Activated CD8-positive, alpha-beta T cell treated with anti-CD3 and anti-CD28 coated beads for 36 hours (primary cell): ENCODE results near the gene CTDSPL2. TPM values are rescaled to one million over a fixed set of nuclear protein-coding genes. Genes with fewer than 3 reads are reported as not detected.
"Not testable (repeated sequence)": the region's sequence is repeated elsewhere in the genome, so short reads cannot be mapped to it uniquely, and the experiment has no call there.

ENCODE experiments used
- ATAC-seq: fragments of 200-7000 bp; cut with Tn5 transposase; one replicate; pipeline ENCODE4 v1.10.0; 2021; ENCODE audit warnings: mild to moderate bottlenecking, moderate library complexity
- CTCF ChIA-PET: fragments of 350-600 bp; sonication (Branson Sonifier 250); formaldehyde crosslinking; loops from one replicate; lab custom pipeline; 2021; ENCODE audit warnings: antibody characterized with exemption; lab: Charles Lee
- POLR2A ChIA-PET: fragments of 350-600 bp; sonication (Branson Sonifier 250); formaldehyde crosslinking; loops from one replicate; lab custom pipeline; 2021; ENCODE audit warnings: antibody characterized with exemption; lab: Charles Lee
- DNase-seq: peaks from one replicate; pipeline ENCODE4 v3.0.0-alpha.2; 2020
- H3K27ac Mint-ChIP-seq: one replicate; pipeline ENCODE4 v1.8.0; 2021; ENCODE audit warnings: mild to moderate bottlenecking, mixed read lengths
- H3K27me3 Mint-ChIP-seq: one replicate; pipeline ENCODE4 v1.8.0; 2021; ENCODE audit warnings: mixed read lengths
- H3K36me3 Mint-ChIP-seq: one replicate; pipeline ENCODE4 v1.8.0; 2021; ENCODE audit warnings: low read depth, mixed read lengths
- H3K4me1 Mint-ChIP-seq: one replicate; pipeline ENCODE4 v1.8.0; 2021; ENCODE audit warnings: low read depth, mixed read lengths
- H3K4me3 Mint-ChIP-seq: one replicate; pipeline ENCODE4 v1.8.0; 2021; ENCODE audit warnings: mild to moderate bottlenecking, moderate library complexity, mixed read lengths
- H3K9me3 Mint-ChIP-seq: one replicate; pipeline ENCODE4 v1.8.0; 2021; ENCODE audit warnings: mixed read lengths
- intact Hi-C: fragments of 100-400 bp; cut with micrococcal nuclease; formaldehyde crosslinking; loops from one replicate; pipeline ENCODE4 v1.10.0; 2022
- total RNA-seq, 2 experiments: library from RNA; stranded (reverse); gene quantifications; one replicate each; pipeline ENCODE4 v1.2.3, GENCODE V29; 2021
- TF ChIP-seq, protein P1 (sequence below): fragments of 200-600 bp; IDR thresholded peaks from one replicate; pipeline ENCODE4 v1.8.0; 2022; ENCODE audit warnings: antibody characterized with exemption, mild to moderate bottlenecking

CTDSPL2 gene
- total RNA-seq, 2 experiments from 2014 or later = 74.3 to 75.1 TPM

DNA sequence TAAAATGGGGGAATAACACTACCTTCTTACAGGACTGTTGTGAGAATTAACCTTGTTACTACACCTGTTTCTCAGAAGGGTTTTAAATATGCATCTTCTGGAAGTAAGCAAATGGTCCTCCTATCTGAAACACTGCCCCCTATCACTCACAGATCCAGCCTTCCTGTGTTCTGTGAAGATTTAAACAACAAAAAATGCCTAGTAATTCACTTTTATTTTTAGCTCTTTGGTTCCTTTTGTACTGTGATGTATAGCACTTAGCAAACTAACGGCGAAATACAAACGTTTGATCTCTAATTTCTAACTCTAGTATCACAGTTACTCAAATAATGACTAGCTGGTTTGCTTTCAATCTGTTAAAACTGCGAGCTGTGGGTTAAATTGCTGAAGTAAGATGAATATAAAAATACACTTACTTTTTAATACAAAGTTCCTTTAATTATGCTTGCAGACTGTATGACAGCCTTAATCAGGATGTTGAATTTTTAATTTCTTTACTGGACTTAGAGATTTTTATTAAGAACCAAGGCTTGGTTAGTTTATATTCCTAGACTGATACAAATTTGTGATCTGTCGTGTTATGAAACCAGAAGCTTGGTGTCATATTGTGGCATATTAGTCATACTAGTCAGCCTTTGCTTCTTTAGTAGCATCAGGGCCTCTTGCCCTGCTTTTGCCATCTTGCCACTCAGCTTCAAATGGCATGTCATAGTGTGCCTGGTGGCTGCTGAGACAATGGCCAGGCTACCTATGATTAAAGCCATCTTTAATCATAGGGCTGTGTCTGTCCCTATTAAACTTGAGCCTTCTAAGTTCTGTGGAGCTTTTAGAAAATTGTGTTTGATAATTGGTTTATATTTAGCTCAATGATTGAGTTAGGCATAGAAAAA is 118.7 kb downstream of the CTDSPL2 start:
- H3K4me1 Mint-ChIP-seq = peaks cover 56% of the 10 kb centered on the region
- ATAC-seq (peak; percentile 94), DNase-seq (peak; percentile 78)
- CTCF ChIA-PET = interaction anchor here (0.7 to 3.2 kb wide), 14 partner anchors 9 to 191 kb away, joined by 3 to 15 read pairs (median 4); partner anchors contain the start of genes EIF3J and TRIM69
- H3K27ac Mint-ChIP-seq = peak overlapping the region; percentile 87
- POLR2A ChIA-PET = interaction anchor here (0.6 to 3.6 kb wide), 15 partner anchors 9 to 659 kb away, joined by 3 to 41 read pairs (median 4); partner anchors contain the start of genes EIF3J, GOLM2 and SPG11
- peaks cover 1% of the 10 kb centered on the region for H3K9me3 Mint-ChIP-seq
- peaks cover 51% of the 10 kb centered on the region for H3K36me3 Mint-ChIP-seq
- no peaks in the 10 kb centered on the region for H3K27me3 Mint-ChIP-seq
- intact Hi-C loops = loop anchor here (1.0 kb wide), 1 partner anchor 9 kb away; the partner anchor contains the start of gene EIF3J
- peak overlapping the region; percentile 48 for H3K4me3 Mint-ChIP-seq
- TF ChIP-seq, protein P1, sequence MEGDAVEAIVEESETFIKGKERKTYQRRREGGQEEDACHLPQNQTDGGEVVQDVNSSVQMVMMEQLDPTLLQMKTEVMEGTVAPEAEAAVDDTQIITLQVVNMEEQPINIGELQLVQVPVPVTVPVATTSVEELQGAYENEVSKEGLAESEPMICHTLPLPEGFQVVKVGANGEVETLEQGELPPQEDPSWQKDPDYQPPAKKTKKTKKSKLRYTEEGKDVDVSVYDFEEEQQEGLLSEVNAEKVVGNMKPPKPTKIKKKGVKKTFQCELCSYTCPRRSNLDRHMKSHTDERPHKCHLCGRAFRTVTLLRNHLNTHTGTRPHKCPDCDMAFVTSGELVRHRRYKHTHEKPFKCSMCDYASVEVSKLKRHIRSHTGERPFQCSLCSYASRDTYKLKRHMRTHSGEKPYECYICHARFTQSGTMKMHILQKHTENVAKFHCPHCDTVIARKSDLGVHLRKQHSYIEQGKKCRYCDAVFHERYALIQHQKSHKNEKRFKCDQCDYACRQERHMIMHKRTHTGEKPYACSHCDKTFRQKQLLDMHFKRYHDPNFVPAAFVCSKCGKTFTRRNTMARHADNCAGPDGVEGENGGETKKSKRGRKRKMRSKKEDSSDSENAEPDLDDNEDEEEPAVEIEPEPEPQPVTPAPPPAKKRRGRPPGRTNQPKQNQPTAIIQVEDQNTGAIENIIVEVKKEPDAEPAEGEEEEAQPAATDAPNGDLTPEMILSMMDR = peak; percentile 38

DNA sequence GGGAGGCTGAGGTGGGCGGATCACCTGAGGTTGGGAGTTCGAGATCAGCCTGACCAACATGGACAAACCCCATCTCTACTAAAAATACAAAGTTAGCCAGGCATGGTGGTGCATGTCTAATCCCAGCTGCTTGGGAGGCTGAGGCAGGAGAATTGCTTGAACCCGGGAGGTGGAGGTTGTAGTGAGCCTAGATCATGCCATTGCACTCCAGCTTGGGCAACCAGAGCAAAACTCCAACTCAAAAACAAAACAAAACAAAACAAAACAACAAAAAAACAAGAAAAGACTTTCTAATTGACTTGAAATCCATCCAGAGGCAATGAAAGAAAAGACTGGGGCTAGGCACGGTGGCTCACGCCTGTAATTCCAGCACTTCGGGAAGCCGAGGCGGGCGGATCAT is 121.7 kb downstream of the CTDSPL2 start:
- H3K27me3 Mint-ChIP-seq, DNase-seq, H3K4me3 Mint-ChIP-seq, H3K27ac Mint-ChIP-seq, H3K9me3 Mint-ChIP-seq, intact Hi-C loops, ATAC-seq: not testable (repeated sequence)
- POLR2A ChIA-PET = interaction anchor here (1.2 kb wide), 1 partner anchor 12 kb away, joined by 3 read pairs; the partner anchor contains the start of gene EIF3J
- CTCF ChIA-PET = interaction anchor here (1.2 to 1.6 kb wide), 3 partner anchors 11 to 29 kb away, joined by 4 to 7 read pairs (median 5); no protein-coding TSS in a partner anchor
- Mint-ChIP-seq H3K36me3 (peaks cover 33% of the 10 kb centered on the region), H3K4me1 (peaks cover 33% of the 10 kb centered on the region)

DNA sequence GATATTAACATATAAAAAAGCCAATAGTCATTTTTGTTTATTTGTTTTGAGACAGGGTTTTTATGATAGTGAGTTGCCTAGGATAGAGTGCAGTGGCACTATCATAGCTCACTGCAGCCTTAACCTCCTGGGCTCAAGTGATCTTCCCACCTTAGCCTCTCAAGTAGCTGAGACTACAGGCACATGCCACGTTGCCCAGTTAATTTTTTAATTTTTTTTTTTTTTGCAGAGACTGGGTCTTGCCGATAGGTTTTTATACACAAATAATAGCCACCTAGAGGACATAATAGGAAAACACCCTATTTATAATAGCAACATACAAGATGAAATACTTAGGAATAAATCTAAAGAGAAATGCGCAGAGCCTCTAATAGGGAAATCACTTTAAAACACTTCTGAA is 122.8 kb downstream of the CTDSPL2 start:
- no peak overlapping the region for H3K4me3 Mint-ChIP-seq
- peaks cover 41% of the 10 kb centered on the region for H3K4me1 Mint-ChIP-seq
- H3K9me3 Mint-ChIP-seq = no peaks in the 10 kb centered on the region
- H3K27me3 Mint-ChIP-seq = no peaks in the 10 kb centered on the region
- TF ChIP-seq, protein P1 = peak; percentile 61
- H3K36me3 Mint-ChIP-seq = peaks cover 39% of the 10 kb centered on the region
- H3K27ac Mint-ChIP-seq = peak overlapping the region; percentile 59
- POLR2A ChIA-PET = interaction anchor here (0.9 to 1.1 kb wide), 2 partner anchors 8 to 30 kb away, joined by 3 to 4 read pairs; no protein-coding TSS in a partner anchor
- CTCF ChIA-PET = interaction anchor here (0.6 to 1.6 kb wide), 7 partner anchors 12 to 632 kb away, joined by 3 to 7 read pairs (median 4); no protein-coding TSS in a partner anchor
- ATAC-seq (no peak), DNase-seq (no peak)
- intact Hi-C loops = no loop called here

DNA sequence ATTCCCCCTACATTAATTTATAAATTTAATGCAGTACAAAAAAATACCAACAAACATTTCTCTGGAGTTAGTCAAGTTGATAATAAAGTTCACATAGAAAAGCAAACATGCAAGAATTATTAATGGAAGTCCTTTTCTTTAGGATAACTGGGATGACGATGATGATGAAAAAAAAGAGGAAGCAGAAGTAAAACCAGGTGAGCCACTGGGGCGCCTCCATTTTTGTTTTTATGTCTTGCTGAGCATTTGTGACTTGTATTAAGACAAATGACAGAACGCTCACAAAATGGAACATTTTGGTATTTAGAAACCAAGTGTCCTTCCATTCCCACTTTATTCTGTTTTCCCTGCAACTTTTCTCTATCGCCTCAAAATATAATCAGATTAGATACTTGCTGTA is 123.3 kb downstream of the CTDSPL2 start:
- H3K9me3 Mint-ChIP-seq = no peaks in the 10 kb centered on the region
- peaks cover 44% of the 10 kb centered on the region for H3K36me3 Mint-ChIP-seq
- intact Hi-C loops = no loop called here
- POLR2A ChIA-PET = no interaction called here
- CTCF ChIA-PET = interaction anchor here (1.1 to 1.6 kb wide), 3 partner anchors 13 to 353 kb away, joined by 3 to 7 read pairs (median 4); no protein-coding TSS in a partner anchor
- H3K27ac Mint-ChIP-seq = peak overlapping the region; percentile 59
- H3K4me3 Mint-ChIP-seq = no peak overlapping the region
- TF ChIP-seq, protein P1 = no peak
- no peak for DNase-seq
- ATAC-seq = no peak
- H3K27me3 Mint-ChIP-seq = no peaks in the 10 kb centered on the region
- peaks cover 39% of the 10 kb centered on the region for H3K4me1 Mint-ChIP-seq

DNA sequence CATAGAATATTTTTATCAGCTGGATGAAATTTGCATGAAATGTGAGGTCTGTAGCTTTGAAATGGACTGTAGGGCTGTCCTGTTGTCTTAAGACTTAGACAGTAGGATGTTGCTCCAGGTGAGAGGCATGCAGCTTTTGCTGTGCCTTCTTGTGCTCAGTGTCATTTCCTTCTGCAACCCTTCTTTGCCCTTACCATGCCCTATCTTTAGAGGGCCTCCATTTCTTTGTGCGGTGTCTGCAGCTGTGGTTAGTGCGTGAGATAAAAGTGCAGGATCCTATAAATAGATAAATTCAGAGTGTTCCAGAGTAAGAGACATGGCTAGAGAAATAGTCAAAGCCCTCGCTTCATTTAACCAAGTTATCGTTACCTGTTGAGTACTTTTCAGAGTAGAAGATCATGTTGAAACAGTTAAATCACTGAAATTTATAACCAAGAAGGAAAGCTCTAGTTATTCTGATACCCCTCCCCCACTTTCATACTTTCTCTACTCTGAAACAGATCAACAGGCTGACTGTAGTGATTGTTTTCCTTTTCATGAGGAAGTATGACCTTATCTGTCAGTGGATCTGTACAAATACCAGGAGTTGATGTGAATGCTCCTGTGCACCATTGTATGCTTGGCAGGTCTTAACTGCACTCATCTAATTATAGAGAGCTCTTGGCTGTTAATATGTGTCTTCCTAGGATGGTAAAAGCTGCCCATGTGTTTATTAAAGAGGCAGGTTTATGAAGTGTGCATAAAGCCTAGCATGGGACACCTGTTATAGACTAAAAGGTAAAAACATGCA is 127.7 kb downstream of the CTDSPL2 start:
- Mint-ChIP-seq H3K36me3 (peaks cover 44% of the 10 kb centered on the region), H3K4me1 (peaks cover 16% of the 10 kb centered on the region), H3K27ac (peak overlapping the region; percentile 33), H3K4me3 (no peak overlapping the region), H3K9me3 (no peaks in the 10 kb centered on the region), H3K27me3 (no peaks in the 10 kb centered on the region)
- intact Hi-C loops = no loop called here
- ChIA-PET CTCF (interaction anchor here (1.1 to 2.4 kb wide), 3 partner anchors 9 to 38 kb away, joined by 3 to 6 read pairs (median 4); no protein-coding TSS in a partner anchor), POLR2A (interaction anchor here (1.1 to 1.7 kb wide), 2 partner anchors 9 to 18 kb away, joined by 4 read pairs; partner anchors contain the start of gene EIF3J)
- ATAC-seq (no peak), DNase-seq (no peak)
- TF ChIP-seq, protein P1 = no peak

DNA sequence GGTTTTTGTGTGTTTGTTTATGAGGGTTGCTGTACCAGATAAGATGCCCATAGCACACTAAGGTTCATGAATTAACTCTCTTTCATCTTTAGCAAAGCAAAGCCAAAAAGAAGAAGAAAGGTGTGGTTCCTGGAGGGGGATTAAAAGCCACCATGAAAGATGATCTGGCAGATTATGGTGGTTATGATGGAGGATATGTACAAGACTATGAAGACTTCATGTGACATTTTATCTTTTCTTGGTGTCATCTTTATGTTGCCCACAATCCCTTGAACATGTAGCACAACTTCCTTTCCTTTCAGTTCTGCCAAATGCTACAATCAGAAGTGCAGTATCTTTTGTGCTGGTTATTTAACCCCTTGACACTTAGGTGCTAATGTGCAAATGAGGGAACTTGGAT is 133.5 kb downstream of the CTDSPL2 start:
- ATAC-seq, H3K9me3 Mint-ChIP-seq, H3K4me3 Mint-ChIP-seq, DNase-seq, POLR2A ChIA-PET, H3K27me3 Mint-ChIP-seq, intact Hi-C loops, H3K4me1 Mint-ChIP-seq: not testable (repeated sequence)
- CTCF ChIA-PET = interaction anchor here (1.4 to 1.7 kb wide), 2 partner anchors 18 kb away, joined by 4 read pairs; no protein-coding TSS in a partner anchor
- Mint-ChIP-seq H3K27ac (peak overlapping the region; percentile 77), H3K36me3 (peaks cover 52% of the 10 kb centered on the region)
